A549 (cell line): Measurements from ENCODE around the gene EPB41L2. TPM values are rescaled to one million over a fixed set of nuclear protein-coding genes. Genes with fewer than 3 reads are reported as not detected.

Experiments used
- ATAC-seq, 2 experiments: fragments of 200-7000 bp in 1 of 2; fragments of >200 bp in 1 of 2; cut with Nextera tagmentation in 1 of 2; cut with Tn5 transposase in 1 of 2; 3 replicates each; pipeline versions ENCODE4 v1.8.0 to v1.9.1; 2018 to 2020; ENCODE audit warnings: mild to moderate bottlenecking in 1 of 2, moderate library complexity in 1 of 2
- CTCF ChIA-PET: fragments of 300-600 bp; sonication (Branson Sonifier 250); formaldehyde crosslinking; extraction: SDS; loops from one replicate; lab custom pipeline; 2021; ENCODE audit warnings: antibody characterized with exemption, inconsistent platforms; lab: Yijun Ruan, JAX
- POLR2A ChIA-PET: fragments of 350-600 bp; formaldehyde crosslinking; extraction: SDS; loops from one replicate; lab custom pipeline; 2021; ENCODE audit warnings: antibody characterized with exemption, inconsistent platforms; lab: Yijun Ruan, JAX
- DNase-seq, 2 experiments: peaks; one replicate each; pipeline versions ENCODE4 v3.0.0 to v3.0.0-alpha.2; 2011 to 2016; ENCODE audit warnings: low read depth in 1 of 2, low spot score in 1 of 2
- FAIRE-seq: peaks from 2 replicates; lab custom pipeline; 2011; peaks lifted over from hg19 to GRCh38; lab: Jason Lieb, UNC
- H3K27ac ChIP-seq, 2 experiments: fragments of >200 bp; sonication (Bioruptor Twin); formaldehyde crosslinking; 3 replicates each; pipeline ENCODE4 v1.5.1; 2016 to 2017
- H3K4me1 ChIP-seq: fragments of >200 bp; sonication (Bioruptor Twin); formaldehyde crosslinking; 3 replicates; pipeline ENCODE4 v1.6.1; 2016
- H3K4me2 ChIP-seq: fragments of >200 bp; sonication (Bioruptor Twin); formaldehyde crosslinking; 3 replicates; pipeline ENCODE4 v1.6.1; 2016
- H3K4me3 ChIP-seq: fragments of >200 bp; sonication (Bioruptor Twin); formaldehyde crosslinking; 3 replicates; pipeline ENCODE4 v1.5.1; 2016
- H3K9me3 ChIP-seq: fragments of >200 bp; sonication (Bioruptor Twin); formaldehyde crosslinking; 3 replicates; pipeline ENCODE4 v1.6.1; 2016
- ATOH8 ChIP-seq: fragments of 250-450 bp; sonication (Bioruptor Pico); IDR thresholded peaks from 2 replicates; pipeline ENCODE4 v1.5.0; 2020; ENCODE audit warnings: low read depth, mild to moderate bottlenecking, moderate library complexity
- CHD2 ChIP-seq: fragments of 150-350 bp; IDR thresholded peaks from 2 replicates; pipeline ENCODE4 v1.6.1; 2014; ENCODE audit warnings: low read length; ENCODE audit not compliant: partially characterized antibody
- CHD4 ChIP-seq: fragments of 200-600 bp; sonication (generic); IDR thresholded peaks from 2 replicates; pipeline ENCODE4 v1.6.1; 2016; ENCODE audit warnings: antibody characterized with exemption, mild to moderate bottlenecking, borderline replicate concordance
- E2F6 ChIP-seq: IDR thresholded peaks from 2 replicates; pipeline ENCODE4 v1.6.1; 2012; ENCODE audit warnings: low read depth, borderline replicate concordance
- EHF ChIP-seq: fragments of 250-450 bp; sonication (Bioruptor Pico); IDR thresholded peaks from 2 replicates; pipeline ENCODE4 v1.5.0; 2020; ENCODE audit warnings: mild to moderate bottlenecking
- FOSB ChIP-seq: fragments of 250-450 bp; sonication (Bioruptor Pico); IDR thresholded peaks from 2 replicates; pipeline ENCODE4 v1.5.0; 2020; ENCODE audit warnings: mild to moderate bottlenecking, moderate library complexity
- FOSL2 ChIP-seq, 2 experiments: fragments of 450-650 bp in 1 of 2; fragments of >200 bp in 1 of 2; sonication (Bioruptor Twin) in 1 of 2; formaldehyde crosslinking; IDR thresholded peaks; 2 replicates each; pipeline versions ENCODE4 v1.5.0 to v1.6.1; 2016 to 2020; ENCODE audit warnings: mild to moderate bottlenecking in 1 of 2, moderate library complexity in 1 of 2
- GATA3 ChIP-seq: IDR thresholded peaks from 2 replicates; pipeline ENCODE4 v1.6.1; 2012; ENCODE audit warnings: borderline replicate concordance
- HDAC2 ChIP-seq: fragments of 200-600 bp; sonication (generic); IDR thresholded peaks from 2 replicates; pipeline ENCODE4 v1.6.1; 2016
- HEYL ChIP-seq: fragments of 250-450 bp; sonication (Bioruptor Pico); IDR thresholded peaks from 2 replicates; pipeline ENCODE4 v1.8.0; 2021; ENCODE audit warnings: mild to moderate bottlenecking, moderate library complexity
- JUN ChIP-seq, 2 experiments: fragments of >200 bp; sonication (Bioruptor Twin); formaldehyde crosslinking; IDR thresholded peaks; 2 replicates in 1 of 2; 3 replicates in 1 of 2; pipeline ENCODE4 v1.6.1; 2016 to 2017
- MAFK ChIP-seq: fragments of 450-650 bp; IDR thresholded peaks from 2 replicates; pipeline ENCODE4 v1.6.1; 2014; ENCODE audit not compliant: partially characterized antibody
- MAZ ChIP-seq: fragments of 150-350 bp; IDR thresholded peaks from 2 replicates; pipeline ENCODE4 v1.6.1; 2014; ENCODE audit warnings: antibody characterized with exemption, low read depth, low read length, borderline replicate concordance
- MYC ChIP-seq: IDR thresholded peaks from 2 replicates; pipeline ENCODE4 v1.6.1; 2012; ENCODE audit warnings: mild to moderate bottlenecking, inconsistent platforms, low read length, improper control_type of control experiment, borderline replicate concordance
- NFE2L2 ChIP-seq: fragments of 150-350 bp; conservative IDR thresholded peaks from 2 replicates; pipeline ENCODE4 v1.6.1; 2014; ENCODE audit warnings: low read length
- PBX3 ChIP-seq: IDR thresholded peaks from 2 replicates; pipeline ENCODE4 v1.6.1; 2012
- PHF8 ChIP-seq: fragments of 200-600 bp; sonication (generic); IDR thresholded peaks from 2 replicates; pipeline ENCODE4 v1.6.1; 2016; ENCODE audit warnings: low read depth, mild to moderate bottlenecking, antibody characterized with exemption, moderate library complexity, borderline replicate concordance
- RFX5 ChIP-seq: fragments of 450-650 bp; IDR thresholded peaks from 2 replicates; pipeline ENCODE4 v1.7.1; 2014; ENCODE audit warnings: antibody characterized with exemption, mild to moderate bottlenecking, moderate library complexity
- RNF2 ChIP-seq: fragments of 200-600 bp; sonication (generic); IDR thresholded peaks from 2 replicates; pipeline ENCODE4 v1.6.1; 2016; ENCODE audit warnings: low read depth, mild to moderate bottlenecking, antibody characterized with exemption, moderate library complexity, borderline replicate concordance
- SMC3 ChIP-seq: fragments of >200 bp; sonication (Bioruptor Twin); formaldehyde crosslinking; IDR thresholded peaks from 3 replicates; pipeline ENCODE4 v1.6.1; 2018; ENCODE audit warnings: inconsistent platforms
- SREBF2 ChIP-seq: fragments of 450-650 bp; IDR thresholded peaks from 2 replicates; pipeline ENCODE4 v1.6.1; 2014; ENCODE audit warnings: mild to moderate bottlenecking, moderate library complexity
- TP53 ChIP-seq: fragments of 250-450 bp; sonication (Bioruptor Pico); IDR thresholded peaks from 2 replicates; pipeline ENCODE4 v1.5.0; 2021; ENCODE audit warnings: mild to moderate bottlenecking, moderate library complexity
- ZC3H11A ChIP-seq: fragments of 450-650 bp; IDR thresholded peaks from 2 replicates; pipeline ENCODE4 v1.6.1; 2014; ENCODE audit warnings: antibody characterized with exemption, mild to moderate bottlenecking
- ZFP36 ChIP-seq: fragments of 450-650 bp; IDR thresholded peaks from 2 replicates; pipeline ENCODE4 v1.6.1; 2014; ENCODE audit warnings: borderline replicate concordance; ENCODE audit not compliant: partially characterized antibody
- ZSCAN20 ChIP-seq: fragments of 250-450 bp; sonication (Bioruptor Pico); IDR thresholded peaks from 2 replicates; pipeline ENCODE4 v1.8.0; 2022; ENCODE audit warnings: mild to moderate bottlenecking, moderate library complexity
- WGBS: methylation state at CpG from one replicate; pipeline ENCODE4 v1.1.6; 2017; ENCODE audit errors: missing lambda C conversion rate; 5-methylcytosine and 5-hydroxymethylcytosine counted together
- polyA plus RNA-seq, 4 experiments: library from polyadenylated mRNA; depleted of rRNA in 3 of 4; stranded (reverse); fragments of >200 nt; fragmentation: RNase III in 1 of 4; extraction: RNeasy Plus Mini Kit Qiagen cat#74134 plus additional on column Dnase treatment in 1 of 4; gene quantifications; 2 replicates in 3 of 4; 3 replicates in 1 of 4; pipeline ENCODE4 v1.2.3, GENCODE V29; 2011 to 2017
- TF ChIP-seq, protein P1 (sequence below): fragments of >200 bp; sonication (Bioruptor Twin); formaldehyde crosslinking; IDR thresholded peaks from 2 replicates; pipeline ENCODE4 v1.6.1; 2016
- TF ChIP-seq, protein P2 (sequence below): fragments of >200 bp; sonication (Bioruptor Twin); formaldehyde crosslinking; IDR thresholded peaks from 3 replicates; pipeline ENCODE4 v1.5.1; 2016

Gene EPB41L2
- polyA plus RNA-seq, 2 of the 4 experiments (the other 2 are of a cell fraction) = 42.9 to 50.3 TPM

DNA sequence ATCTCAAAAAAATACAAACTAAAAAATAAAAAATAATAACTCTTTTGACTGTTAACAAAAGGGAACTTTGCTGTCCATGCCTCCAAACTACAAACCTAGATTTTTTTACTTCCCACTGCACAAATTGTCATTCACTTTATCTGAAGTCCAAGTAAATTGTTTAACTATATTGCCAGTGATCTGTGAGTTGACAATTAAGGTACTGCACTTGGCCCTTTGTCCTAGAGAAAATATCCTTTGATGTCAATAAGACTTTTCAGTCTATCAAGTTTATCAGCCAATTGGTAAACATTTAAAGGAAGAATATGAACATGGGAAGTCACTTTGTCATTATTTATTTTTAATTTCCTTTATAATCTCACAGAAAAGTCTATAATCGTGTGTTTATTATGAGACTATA lies 19.3 kb upstream of the EPB41L2 start:
- 88% methylated on average over 1 of the region's 1 CpG for WGBS
- ATAC-seq (no peak), DNase-seq (no peak), FAIRE-seq (no peak)
- no peak overlapping the region for H3K4me2 ChIP-seq
- TF ChIP-seq RFX5 (no peak), GATA3 (no peak), PBX3 (no peak), JUN (IDR thresholded peaks at IDR 0.05) (no peak), ZFP36 (no peak), MAZ (no peak), MYC (no peak), NFE2L2 (no peak)
- no peak overlapping the region for H3K4me3 ChIP-seq
- CTCF ChIA-PET = no interaction called here
- H3K27ac ChIP-seq = no peak overlapping the region
- POLR2A ChIA-PET = no interaction called here
- no peaks in the 10 kb centered on the region for H3K4me1 ChIP-seq
- H3K9me3 ChIP-seq = no peaks in the 10 kb centered on the region

GRCh38 chr6:131080084-131080483 lies 17.0 kb upstream of the EPB41L2 start:
- Histone ChIP-seq H3K4me2 (no peak overlapping the region), H3K27ac (no peak overlapping the region), H3K4me1 (no peaks in the 10 kb centered on the region), H3K4me3 (no peak overlapping the region), H3K9me3 (no peaks in the 10 kb centered on the region)
- ChIA-PET POLR2A (no interaction called here), CTCF (no interaction called here)
- ATAC-seq (no peak), DNase-seq (no peak), FAIRE-seq (no peak)
- TF ChIP-seq SREBF2 (no peak), PHF8 (no peak)
- WGBS = 86% methylated on average over 6 of the region's 6 CpGs

DNA sequence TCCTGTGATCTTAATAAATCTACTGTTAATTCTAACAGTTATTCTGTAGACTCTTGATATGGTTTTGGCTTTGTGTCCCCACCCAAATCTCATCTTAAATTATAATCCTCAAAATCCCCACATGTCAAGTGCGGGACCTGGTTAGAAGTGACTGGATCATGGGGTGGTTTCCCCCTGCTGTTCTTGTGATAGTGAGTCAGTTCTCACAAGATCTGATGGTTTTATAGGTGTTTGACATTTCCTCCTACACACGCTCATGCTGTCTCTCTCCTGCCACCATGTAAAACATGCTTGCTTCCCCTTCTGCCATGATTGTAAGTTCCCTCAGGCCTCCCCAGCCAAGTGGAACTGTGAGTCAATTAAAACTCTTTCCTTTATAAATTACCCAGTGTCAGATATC lies 10.5 kb upstream of the EPB41L2 start:
- DNase-seq (no peak), ATAC-seq (no peak), FAIRE-seq (no peak)
- 97% methylated on average over 2 of the region's 2 CpGs for WGBS
- no peak overlapping the region for H3K4me3 ChIP-seq
- CTCF ChIA-PET = interaction anchor here (0.6 kb wide), 1 partner anchor 172 kb away, joined by 5 read pairs; no protein-coding TSS in a partner anchor
- H3K27ac ChIP-seq = no peak overlapping the region
- no peaks in the 10 kb centered on the region for H3K9me3 ChIP-seq
- H3K4me2 ChIP-seq = no peak overlapping the region
- no peak for TF ChIP-seq FOSB
- no peak for TF ChIP-seq MAZ
- TF ChIP-seq HEYL (CRISPR knock-in tag) = no peak
- TF ChIP-seq HDAC2 = no peak
- TF ChIP-seq ZC3H11A = no peak
- TF ChIP-seq FOSL2 (IDR thresholded peaks at IDR 0.05) = no peak
- TF ChIP-seq FOSL2 (CRISPR knock-in tag; IDR thresholded peaks at IDR 0.05) = no peak
- POLR2A ChIA-PET = no interaction called here
- no peaks in the 10 kb centered on the region for H3K4me1 ChIP-seq

- Histone ChIP-seq H3K4me1 (peaks cover 7% of the 10 kb centered on the region), H3K4me2 (no peak overlapping the region), H3K4me3 (no peak overlapping the region), H3K27ac (no peak overlapping the region), H3K9me3 (no peaks in the 10 kb centered on the region)
- FAIRE-seq = no peak
- CTCF ChIA-PET = interaction anchor here (0.6 kb wide), 1 partner anchor 50 kb away, joined by 3 read pairs; no protein-coding TSS in a partner anchor
- ATAC-seq = no peak
- POLR2A ChIA-PET = no interaction called here
- no peak for DNase-seq
- WGBS = 92% methylated on average over 3 of the region's 3 CpGs
- TF ChIP-seq RNF2 = no peak
- no peak for TF ChIP-seq TP53
- no peak for TF ChIP-seq MAZ
- no peak for TF ChIP-seq CHD4
- no peak for TF ChIP-seq EHF
- no peak for TF ChIP-seq HDAC2
- no peak for TF ChIP-seq SMC3
- TF ChIP-seq ATOH8 (CRISPR knock-in tag) = no peak
- no peak for TF ChIP-seq ZSCAN20 (CRISPR knock-in tag)
- TF ChIP-seq, protein P1, sequence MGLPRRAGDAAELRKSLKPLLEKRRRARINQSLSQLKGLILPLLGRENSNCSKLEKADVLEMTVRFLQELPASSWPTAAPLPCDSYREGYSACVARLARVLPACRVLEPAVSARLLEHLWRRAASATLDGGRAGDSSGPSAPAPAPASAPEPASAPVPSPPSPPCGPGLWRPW = no peak
- TF ChIP-seq NFE2L2 = no peak
- no peak for TF ChIP-seq CHD2
- no peak for TF ChIP-seq MAFK
- no peak for TF ChIP-seq E2F6
- TF ChIP-seq HEYL (CRISPR knock-in tag) = no peak
- TF ChIP-seq, protein P2, sequence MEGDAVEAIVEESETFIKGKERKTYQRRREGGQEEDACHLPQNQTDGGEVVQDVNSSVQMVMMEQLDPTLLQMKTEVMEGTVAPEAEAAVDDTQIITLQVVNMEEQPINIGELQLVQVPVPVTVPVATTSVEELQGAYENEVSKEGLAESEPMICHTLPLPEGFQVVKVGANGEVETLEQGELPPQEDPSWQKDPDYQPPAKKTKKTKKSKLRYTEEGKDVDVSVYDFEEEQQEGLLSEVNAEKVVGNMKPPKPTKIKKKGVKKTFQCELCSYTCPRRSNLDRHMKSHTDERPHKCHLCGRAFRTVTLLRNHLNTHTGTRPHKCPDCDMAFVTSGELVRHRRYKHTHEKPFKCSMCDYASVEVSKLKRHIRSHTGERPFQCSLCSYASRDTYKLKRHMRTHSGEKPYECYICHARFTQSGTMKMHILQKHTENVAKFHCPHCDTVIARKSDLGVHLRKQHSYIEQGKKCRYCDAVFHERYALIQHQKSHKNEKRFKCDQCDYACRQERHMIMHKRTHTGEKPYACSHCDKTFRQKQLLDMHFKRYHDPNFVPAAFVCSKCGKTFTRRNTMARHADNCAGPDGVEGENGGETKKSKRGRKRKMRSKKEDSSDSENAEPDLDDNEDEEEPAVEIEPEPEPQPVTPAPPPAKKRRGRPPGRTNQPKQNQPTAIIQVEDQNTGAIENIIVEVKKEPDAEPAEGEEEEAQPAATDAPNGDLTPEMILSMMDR = no peak
These were observed 7.0 kb upstream of the EPB41L2 start for GRCh38 chr6:131070061-131070460.
